HL-60 (cell line): ENCODE results near the gene APOBEC3A.

Experiments used
- GABPA ChIP-seq: IDR thresholded peaks from 2 replicates; pipeline ENCODE4 v1.6.1; 2012; ENCODE audit warnings: low read depth
- POLR2AphosphoS5 ChIP-seq: IDR thresholded peaks from 2 replicates; pipeline ENCODE4 v1.6.1; 2012; ENCODE audit warnings: low read depth
- SPI1 ChIP-seq: IDR thresholded peaks from 2 replicates; pipeline ENCODE4 v1.6.1; 2012; ENCODE audit warnings: low read depth, mild to moderate bottlenecking, borderline replicate concordance
- TF ChIP-seq, protein P1 (sequence below): IDR thresholded peaks from one replicate; pipeline ENCODE4 v1.5.1; 2011; ENCODE audit warnings: low read length, control low read depth, inconsistent platforms; ENCODE audit not compliant: insufficient read depth
- TF ChIP-seq, protein P2 (sequence below): IDR thresholded peaks from 2 replicates; pipeline ENCODE4 v1.6.1; 2012; ENCODE audit warnings: low read depth; ENCODE audit not compliant: insufficient replicate concordance

DNA sequence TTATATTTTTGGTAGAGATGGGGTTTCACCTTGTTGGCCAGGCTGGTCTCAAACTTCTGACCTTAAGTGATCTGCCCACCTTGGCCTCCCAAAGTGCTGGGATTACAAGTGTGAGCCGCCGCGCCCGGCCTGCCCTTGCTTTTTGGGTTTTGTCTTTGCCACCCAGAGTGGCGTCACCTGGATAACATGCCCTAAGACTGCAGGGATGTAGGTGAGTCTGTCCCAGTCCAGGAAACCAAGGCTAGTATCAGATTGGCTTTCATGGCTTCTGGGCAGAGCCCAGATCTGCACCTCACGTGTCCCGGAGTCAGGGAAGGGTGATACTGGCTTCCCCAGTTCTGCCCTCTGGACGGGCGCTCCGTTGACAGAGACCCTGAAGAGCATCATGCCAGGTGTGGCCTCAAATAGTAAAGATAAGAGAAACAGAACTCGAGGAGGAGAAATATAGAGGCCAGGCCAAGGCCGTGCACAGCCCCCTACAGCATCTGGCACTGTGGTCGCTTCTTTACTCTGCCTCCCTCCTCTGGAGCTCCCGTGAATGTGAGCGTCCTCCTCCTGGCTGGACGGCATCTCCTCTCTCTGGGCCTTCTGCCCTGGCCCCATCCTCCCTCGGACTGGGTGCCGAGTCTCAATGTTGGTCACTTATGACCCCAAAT, 16.9 kb downstream of the APOBEC3A start:
- no peak for TF ChIP-seq GABPA
- TF ChIP-seq, protein P1, sequence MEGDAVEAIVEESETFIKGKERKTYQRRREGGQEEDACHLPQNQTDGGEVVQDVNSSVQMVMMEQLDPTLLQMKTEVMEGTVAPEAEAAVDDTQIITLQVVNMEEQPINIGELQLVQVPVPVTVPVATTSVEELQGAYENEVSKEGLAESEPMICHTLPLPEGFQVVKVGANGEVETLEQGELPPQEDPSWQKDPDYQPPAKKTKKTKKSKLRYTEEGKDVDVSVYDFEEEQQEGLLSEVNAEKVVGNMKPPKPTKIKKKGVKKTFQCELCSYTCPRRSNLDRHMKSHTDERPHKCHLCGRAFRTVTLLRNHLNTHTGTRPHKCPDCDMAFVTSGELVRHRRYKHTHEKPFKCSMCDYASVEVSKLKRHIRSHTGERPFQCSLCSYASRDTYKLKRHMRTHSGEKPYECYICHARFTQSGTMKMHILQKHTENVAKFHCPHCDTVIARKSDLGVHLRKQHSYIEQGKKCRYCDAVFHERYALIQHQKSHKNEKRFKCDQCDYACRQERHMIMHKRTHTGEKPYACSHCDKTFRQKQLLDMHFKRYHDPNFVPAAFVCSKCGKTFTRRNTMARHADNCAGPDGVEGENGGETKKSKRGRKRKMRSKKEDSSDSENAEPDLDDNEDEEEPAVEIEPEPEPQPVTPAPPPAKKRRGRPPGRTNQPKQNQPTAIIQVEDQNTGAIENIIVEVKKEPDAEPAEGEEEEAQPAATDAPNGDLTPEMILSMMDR, result no peak
- TF ChIP-seq, protein P2, sequence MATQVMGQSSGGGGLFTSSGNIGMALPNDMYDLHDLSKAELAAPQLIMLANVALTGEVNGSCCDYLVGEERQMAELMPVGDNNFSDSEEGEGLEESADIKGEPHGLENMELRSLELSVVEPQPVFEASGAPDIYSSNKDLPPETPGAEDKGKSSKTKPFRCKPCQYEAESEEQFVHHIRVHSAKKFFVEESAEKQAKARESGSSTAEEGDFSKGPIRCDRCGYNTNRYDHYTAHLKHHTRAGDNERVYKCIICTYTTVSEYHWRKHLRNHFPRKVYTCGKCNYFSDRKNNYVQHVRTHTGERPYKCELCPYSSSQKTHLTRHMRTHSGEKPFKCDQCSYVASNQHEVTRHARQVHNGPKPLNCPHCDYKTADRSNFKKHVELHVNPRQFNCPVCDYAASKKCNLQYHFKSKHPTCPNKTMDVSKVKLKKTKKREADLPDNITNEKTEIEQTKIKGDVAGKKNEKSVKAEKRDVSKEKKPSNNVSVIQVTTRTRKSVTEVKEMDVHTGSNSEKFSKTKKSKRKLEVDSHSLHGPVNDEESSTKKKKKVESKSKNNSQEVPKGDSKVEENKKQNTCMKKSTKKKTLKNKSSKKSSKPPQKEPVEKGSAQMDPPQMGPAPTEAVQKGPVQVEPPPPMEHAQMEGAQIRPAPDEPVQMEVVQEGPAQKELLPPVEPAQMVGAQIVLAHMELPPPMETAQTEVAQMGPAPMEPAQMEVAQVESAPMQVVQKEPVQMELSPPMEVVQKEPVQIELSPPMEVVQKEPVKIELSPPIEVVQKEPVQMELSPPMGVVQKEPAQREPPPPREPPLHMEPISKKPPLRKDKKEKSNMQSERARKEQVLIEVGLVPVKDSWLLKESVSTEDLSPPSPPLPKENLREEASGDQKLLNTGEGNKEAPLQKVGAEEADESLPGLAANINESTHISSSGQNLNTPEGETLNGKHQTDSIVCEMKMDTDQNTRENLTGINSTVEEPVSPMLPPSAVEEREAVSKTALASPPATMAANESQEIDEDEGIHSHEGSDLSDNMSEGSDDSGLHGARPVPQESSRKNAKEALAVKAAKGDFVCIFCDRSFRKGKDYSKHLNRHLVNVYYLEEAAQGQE, result no peak
- no peak for TF ChIP-seq POLR2AphosphoS5
- TF ChIP-seq SPI1, result no peak
